Heart right ventricle (tissue), 16 donors: Measurements from ENCODE around the gene TMEM200B. TPM values are rescaled to one million over a fixed set of nuclear protein-coding genes. Genes with fewer than 3 reads are reported as not detected.
"Not testable (repeated sequence)": the region's sequence is repeated elsewhere in the genome, so short reads cannot be mapped to it uniquely, and the experiment has no call there.

Experiments used
- ATAC-seq, 8 donors: fragments of 200-7000 bp; cut with Tn5 transposase; one replicate each; pipeline ENCODE4 v1.9.1; 2020; ENCODE audit warnings: mild to moderate bottlenecking in 8 of 8, moderate library complexity in 8 of 8, moderate number of reproducible peaks in 1 of 8
- DNase-seq, 2 donors: peaks; one replicate each; pipeline ENCODE4 v3.0.0-alpha.2; 2020
- H3K27ac ChIP-seq, 10 donors: fragments of 200-600 bp; sonication (generic) in 2 of 10; one replicate each; pipeline versions ENCODE4 v1.5.0 to v1.8.0; 2020 to 2022; ENCODE audit warnings: mild to moderate bottlenecking in 3 of 10
- H3K27me3 ChIP-seq, 7 donors: fragments of 200-600 bp; one replicate each; pipeline ENCODE4 v1.8.0; 2021 to 2022; ENCODE audit warnings: mild to moderate bottlenecking in 2 of 7
- H3K36me3 ChIP-seq, 9 donors: fragments of 200-600 bp; sonication (generic) in 1 of 9; one replicate each; pipeline versions ENCODE4 v1.5.0 to v1.8.0; 2020 to 2022; ENCODE audit warnings: mild to moderate bottlenecking in 2 of 9
- H3K4me1 ChIP-seq, 9 donors: fragments of 200-600 bp; sonication (generic) in 1 of 9; one replicate each; pipeline versions ENCODE4 v1.5.0 to v1.8.0; 2020 to 2022; ENCODE audit warnings: mild to moderate bottlenecking in 4 of 9
- H3K4me3 ChIP-seq, 10 donors: fragments of 200-600 bp; sonication (generic) in 2 of 10; one replicate each; pipeline versions ENCODE4 v1.5.0 to v1.8.0; 2020 to 2022; ENCODE audit warnings: mild to moderate bottlenecking in 7 of 10, moderate library complexity in 2 of 10
- H3K9me3 ChIP-seq, 11 donors: fragments of 200-600 bp in 10 of 11; sonication (generic) in 2 of 11; one replicate each; pipeline versions ENCODE4 v1.5.0 to v1.8.0; 2013 to 2022; ENCODE audit warnings: mild to moderate bottlenecking in 2 of 11, control low read depth in 1 of 11, moderate library complexity in 1 of 11
- CTCF ChIP-seq, 9 donors: fragments of 200-600 bp; sonication (generic) in 2 of 9; IDR thresholded peaks; one replicate each; pipeline versions ENCODE4 v1.5.0 to v1.8.0; 2021 to 2022; ENCODE audit warnings: antibody characterized with exemption in 9 of 9, mild to moderate bottlenecking in 5 of 9, moderate library complexity in 1 of 9
- WGBS, 2 donors: extraction: QIAGEN DNeasy Blood & Tissue Kit; methylation state at CpG; one replicate each; pipeline ENCODE4 v1.1.7; 2013; ENCODE audit warnings: inconsistent platforms in 1 of 2; 5-methylcytosine and 5-hydroxymethylcytosine counted together
- intact Hi-C, 10 donors: fragments of 100-400 bp; cut with DNase I; formaldehyde crosslinking; loops; one replicate each; pipeline versions ENCODE4 v1.11.1 to v1.14.2; 2022
- polyA plus RNA-seq, 2 donors: library from polyadenylated mRNA; stranded (reverse); fragments of 200-250 nt; gene quantifications; one replicate each; pipeline ENCODE4 v1.2.3, GENCODE V29; 2013
- total RNA-seq, 10 donors: library from RNA; stranded (reverse); fragmentation: NEBNext Ultra II Directional in 3 of 10; extraction: Animal tissue kit (Norgen Biotek cat#: 25700) in 3 of 10; gene quantifications; one replicate each; pipeline versions ENCODE4 v1.2.1 to v1.2.4, GENCODE V29; 2021 to 2023
- donor health status: Arrhythmogenic right ventricular cardiomyopathy.
- donor health status: ischemic (EF 13 %, LVEDD 7.1; RV severe dilation, severe dysfunction).
- donor health status: healthy with polysubstance abuse.
- donor health status: DM: no; HTN: yes; CAD: no.
- donor health status: DM: no; HTN: no; CAD: no.
- donor health status: ischemic (EF 25% LVEDD 6.9; RV normal size, moderate dysfunction).
- donor health status: ischemic (EF 25% LVEDD 5.7; RV mildly dilated, moderate dysfunction).
- donor health status: healthy.
- donor health status: DM: yes; HTN: yes; CAD: no.
- donor health status: Ischemic cardiomyopathy.
- donor health status: ischemic (EF 35%, LVEDD 5.7; RV mildly dilated, moderate dysfunction).
- donor health status: nonischemic (EF 11% LVEDD 7.7; RV severe dilation, severe dysfunction).
- donor health status: DM: yes; HTN: yes; CAD: no.
- donor health status: PGD.
- donor health status: ischemic (EF 29% LVEDD 5.4; RV normal size, mild dysfunction).
- donor health status: nonischemic (EF 23%, LVEDD 6.1; RV moderate dilation, normal function).

The TMEM200B gene
- total and polyA plus RNA-seq, 12 donors, result 0.79 to 3.3 (median 1.6) TPM

DNA sequence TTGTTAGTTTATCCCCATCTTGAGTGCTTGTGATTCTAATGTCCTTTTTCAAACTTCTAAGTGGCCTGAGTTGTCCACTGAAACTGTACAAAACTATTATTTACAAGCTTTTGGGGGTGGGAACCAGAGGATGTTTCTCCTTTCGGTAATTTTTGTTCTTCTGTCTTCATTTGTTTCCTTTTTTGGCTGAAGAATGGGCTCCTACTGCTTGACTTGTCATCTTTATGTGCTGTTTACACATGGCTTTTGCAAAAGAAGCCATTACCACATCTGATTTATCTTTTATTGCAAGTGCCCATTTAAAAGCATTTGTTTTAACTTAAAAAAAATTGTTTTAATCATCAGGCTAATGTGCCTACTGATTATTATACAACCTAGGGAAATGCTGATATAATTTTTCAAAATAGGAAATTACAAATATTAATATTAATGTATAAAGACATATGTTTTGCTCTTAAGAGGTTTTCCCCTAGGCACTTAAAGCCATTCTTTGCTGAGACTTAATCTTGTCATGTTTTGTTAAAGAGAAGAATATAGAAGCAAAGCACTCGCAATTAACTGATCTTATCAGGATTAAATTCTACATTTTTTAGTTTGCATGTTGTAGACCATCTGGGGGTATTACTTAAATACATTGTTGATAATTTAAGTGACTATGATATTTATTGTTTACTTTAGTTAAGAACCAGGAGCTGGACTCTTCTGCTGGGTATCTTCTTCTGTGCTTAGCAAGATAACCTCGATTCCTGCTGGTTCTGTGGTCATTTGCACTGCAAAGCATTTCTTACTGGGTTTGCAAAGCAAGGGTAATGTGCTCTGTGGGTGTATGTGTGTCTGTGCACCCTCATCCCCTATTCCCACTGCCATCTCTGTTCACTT lies 40.1 kb downstream of the TMEM200B start:
- H3K4me3 ChIP-seq, result no peak overlapping the region
- no peaks in the 10 kb centered on the region for H3K9me3 ChIP-seq
- H3K4me1 ChIP-seq, result no peaks in the 10 kb centered on the region
- 70 to 73% methylated on average over 3 of the region's 3 CpGs for WGBS, 2 donors
- no peaks in the 10 kb centered on the region for H3K27me3 ChIP-seq
- H3K36me3 ChIP-seq, result peaks cover 0 to 5% (median 0%) of the 10 kb centered on the region in 9 donors
- DNase-seq (no peak), ATAC-seq (no peak)
- intact Hi-C loops, result no loop called here
- H3K27ac ChIP-seq, result no peak overlapping the region
- TF ChIP-seq CTCF (IDR thresholded peaks at IDR 0.05), result no peak

GRCh38 chr1:29082519-29082918 lies 41.2 kb downstream of the TMEM200B start:
- Histone ChIP-seq H3K36me3 (peaks cover 0 to 5% (median 0%) of the 10 kb centered on the region in 9 donors), H3K4me3 (no peak overlapping the region), H3K27me3 (no peaks in the 10 kb centered on the region), H3K27ac (no peak overlapping the region), H3K4me1 (no peaks in the 10 kb centered on the region), H3K9me3 (no peaks in the 10 kb centered on the region)
- no peak for TF ChIP-seq CTCF (IDR thresholded peaks at IDR 0.05)
- no peak for ATAC-seq
- no peak for DNase-seq
- intact Hi-C loops, result no loop called here
- whole genome bisulfite sequencing, 2 donors, result 89 to 95% methylated on average over 3 of the region's 3 CpGs

GRCh38 chr1:29081201-29081600 lies 42.5 kb downstream of the TMEM200B start:
- no peaks in the 10 kb centered on the region for H3K4me1 ChIP-seq
- H3K27me3 ChIP-seq, result no peaks in the 10 kb centered on the region
- H3K27ac ChIP-seq, result no peak overlapping the region
- no peaks in the 10 kb centered on the region for H3K9me3 ChIP-seq
- WGBS, 2 donors, result 88 to 91% methylated on average over 3 of the region's 3 CpGs
- ATAC-seq (no peak), DNase-seq (no peak)
- TF ChIP-seq CTCF (IDR thresholded peaks at IDR 0.05), result no peak
- peaks cover 0 to 9% (median 0%) of the 10 kb centered on the region in 9 donors for H3K36me3 ChIP-seq
- H3K4me3 ChIP-seq, result no peak overlapping the region
- intact Hi-C loops, result no loop called here

- H3K27me3 ChIP-seq, intact Hi-C loops, H3K36me3 ChIP-seq, H3K27ac ChIP-seq, ATAC-seq, DNase-seq, H3K4me1 ChIP-seq, H3K4me3 ChIP-seq, H3K9me3 ChIP-seq: not testable (repeated sequence)
- WGBS, 2 donors, result 91 to 93% methylated on average over 16 of the region's 16 CpGs
Observed at GRCh38 chr1:29079916-29080629, 43.6 kb downstream of the TMEM200B start.
